Left colon (tissue), 2 donors: ENCODE measurements around the gene ANKS1B. TPM values are rescaled to one million over a fixed set of nuclear protein-coding genes. Genes with fewer than 3 reads are reported as not detected.
A peak's percentile ranks its signal among the peaks of the same experiment; 100 is the strongest.
"Not testable (repeated sequence)": the region's sequence is repeated elsewhere in the genome, so short reads cannot be mapped to it uniquely, and the experiment has no call there.

ENCODE experiments used
- ATAC-seq: fragments of 200-7000 bp; cut with Tn5 transposase; one replicate; pipeline ENCODE4 v1.9.1; 2020; ENCODE audit warnings: mild to moderate bottlenecking, moderate library complexity
- DNase-seq, 2 donors: peaks; one replicate each; pipeline ENCODE4 v3.0.0-alpha.2; 2020
- intact Hi-C, 2 donors: fragments of 100-400 bp; cut with DNase I in 1 of 2; cut with micrococcal nuclease in 1 of 2; formaldehyde crosslinking; loops; one replicate each; pipeline versions ENCODE4 v1.11.2 to v1.14.0; 2022; cut with DNase I, micrococcal nuclease
- long read RNA-seq: library from polyadenylated mRNA; unstranded; transcript quantifications from one replicate; pipeline ENCODE4 v2.0.0, GENCODE V29; 2021
- total RNA-seq, 2 donors: library from RNA; stranded (reverse); fragmentation: NEBNext Ultra II Directional; extraction: Animal tissue kit (Norgen Biotek cat#: 25700); gene quantifications; one replicate each; pipeline ENCODE4 v1.2.1, GENCODE V29; 2021
- donor health status: DM: no; HTN: no; CAD: no.
- donor health status: DM: yes; HTN: yes; CAD: no.

ANKS1B gene
- 1 to 10 TPM; 1.1 to 4.1 TPM for total RNA-seq
- long read RNA-seq, partial matches to known transcripts, result 0 of 1 reads
- long read RNA-seq, other reads (novel, unspliced or antisense), result 1 of 1 reads

DNA sequence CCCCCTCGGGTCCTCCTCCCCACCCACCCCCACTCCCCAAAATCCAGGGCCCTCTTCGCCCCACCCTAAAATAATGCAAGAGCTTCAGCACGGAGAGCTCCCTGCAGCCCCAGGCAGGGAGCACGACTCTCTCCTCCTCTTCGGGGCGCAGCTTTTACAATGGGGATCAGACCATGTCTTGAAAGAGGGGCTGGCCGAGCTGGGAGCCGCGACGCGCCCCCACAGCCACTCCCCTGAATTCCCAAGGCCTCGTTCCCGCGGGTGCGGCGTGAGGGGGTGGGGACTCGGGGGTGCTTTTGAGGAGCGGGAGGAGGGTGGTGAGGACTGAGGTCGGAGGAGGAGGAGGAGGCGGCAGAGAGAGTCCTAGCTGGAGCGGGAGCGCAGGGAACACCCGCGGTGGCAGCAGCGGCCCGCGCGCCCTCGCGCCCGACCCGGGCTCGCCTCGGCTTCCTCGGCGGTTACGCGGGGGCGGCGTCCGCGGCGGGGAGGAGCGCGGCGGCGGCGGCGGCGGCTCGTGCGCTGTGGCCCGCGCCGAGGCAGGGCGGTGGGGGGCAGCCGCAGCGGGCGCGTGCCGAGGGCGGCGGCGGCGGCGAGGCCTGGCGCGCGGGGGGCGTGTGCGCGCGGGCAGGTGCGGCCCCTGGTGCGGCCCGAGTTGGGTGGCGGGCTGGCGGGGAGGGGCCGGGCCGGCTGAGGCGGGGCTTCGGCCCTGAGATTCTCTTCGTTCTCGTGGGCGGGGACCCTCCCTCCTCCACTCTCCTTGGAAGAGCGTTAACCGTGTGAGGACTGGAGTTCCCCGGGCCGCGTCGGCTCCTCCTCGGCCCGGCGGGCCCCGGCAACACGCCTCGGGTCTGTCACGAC, at the start of gene ANKS1B:
ANKS1B (minus strand) TSS at position 666 of the 858 bp plus-strand sequence. CDS start 699 bp downstream, outside the sequence.
- intact Hi-C loops, result no loop called here
- ATAC-seq (peak; percentile 77), DNase-seq (peak; percentile 31 to 34)

DNA sequence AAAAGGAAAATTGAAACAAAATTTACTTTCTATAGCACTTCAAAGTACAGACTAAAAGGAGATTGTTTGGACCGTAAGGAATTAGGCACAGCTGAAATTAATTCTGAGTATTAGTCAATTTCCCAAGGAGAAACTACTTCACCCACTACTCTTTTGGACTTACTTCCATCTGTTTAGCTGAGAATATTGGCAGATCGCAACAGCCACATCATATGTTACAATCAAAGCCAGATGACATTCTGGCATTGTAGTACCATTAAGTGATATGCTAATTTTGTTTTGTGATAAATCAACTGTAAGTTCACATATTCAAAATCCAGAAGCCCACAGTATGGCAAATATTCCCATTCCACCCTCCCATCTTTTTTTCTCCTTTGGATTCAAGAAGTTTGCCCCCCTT, 47.1 kb upstream of the ANKS1B start:
- DNase-seq (no peak), ATAC-seq (no peak)
- intact Hi-C loops, result no loop called here

DNA sequence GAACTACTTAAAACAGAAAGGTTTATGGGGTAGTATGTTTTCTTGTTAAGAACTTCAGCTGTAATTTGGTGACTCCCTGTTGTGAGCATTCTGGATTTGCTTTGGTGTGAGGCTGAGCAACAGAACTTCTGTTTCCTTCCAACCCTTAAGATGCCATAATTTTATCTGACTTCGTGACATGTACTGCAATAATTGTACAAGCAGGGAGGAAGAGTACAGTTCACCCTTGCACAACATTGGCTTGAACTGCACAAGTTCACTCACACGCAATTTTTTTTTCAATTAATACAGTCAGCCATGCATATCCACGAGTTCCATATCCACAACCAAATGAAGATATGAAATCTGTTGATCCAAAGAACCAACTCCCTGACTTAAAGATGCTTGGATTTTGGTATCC, 42.9 kb upstream of the ANKS1B start:
- intact Hi-C loops, result no loop called here
- ATAC-seq (no peak), DNase-seq (no peak)

DNA sequence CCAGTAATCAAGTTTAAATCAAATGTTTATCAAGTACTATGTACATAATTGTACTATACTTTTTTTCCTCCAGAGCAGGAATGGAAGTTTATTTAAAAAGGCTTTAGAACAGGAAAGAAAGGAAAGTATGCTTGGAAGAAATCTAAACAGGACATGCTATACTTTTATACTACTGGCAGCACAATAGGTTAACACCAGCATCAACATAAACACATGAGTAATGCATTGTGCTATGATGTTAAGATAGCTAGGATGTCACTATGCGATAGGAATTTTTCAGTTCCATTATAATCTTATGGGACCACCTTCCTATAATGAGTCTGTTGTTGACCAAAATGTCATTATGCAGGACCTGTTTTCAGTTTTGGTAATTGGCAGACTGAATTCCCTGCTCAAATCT, 41.5 kb upstream of the ANKS1B start:
- intact Hi-C loops, result no loop called here
- DNase-seq (no peak), ATAC-seq (no peak)

DNA sequence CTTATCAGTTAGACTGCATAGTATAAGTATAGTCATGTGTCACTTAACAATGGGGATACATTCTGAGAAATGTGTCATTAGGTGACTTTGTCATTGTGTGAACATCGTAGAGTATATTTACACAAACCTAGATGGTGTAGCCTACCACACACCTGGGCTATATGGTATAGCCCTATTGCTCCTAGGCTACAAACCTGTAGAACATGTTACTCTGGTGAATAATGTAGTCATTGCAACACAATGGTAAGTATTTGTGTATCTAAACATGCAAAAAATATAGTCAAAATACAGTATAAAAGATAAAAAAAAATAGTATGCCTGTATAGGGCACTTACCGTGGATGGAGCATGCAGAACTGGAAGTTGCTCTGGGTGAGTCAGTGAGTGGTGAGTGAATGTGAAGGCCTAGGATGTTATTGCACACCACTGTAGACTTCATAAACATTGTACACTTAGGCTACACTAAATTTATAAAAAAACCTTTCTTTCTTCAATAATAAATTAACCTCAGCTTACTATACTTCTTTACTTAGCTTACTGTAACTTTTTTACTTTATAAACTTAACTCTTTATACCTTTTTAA, 40.3 kb upstream of the ANKS1B start:
- DNase-seq, result no peak
- no peak for ATAC-seq
- intact Hi-C loops, result no loop called here

DNA sequence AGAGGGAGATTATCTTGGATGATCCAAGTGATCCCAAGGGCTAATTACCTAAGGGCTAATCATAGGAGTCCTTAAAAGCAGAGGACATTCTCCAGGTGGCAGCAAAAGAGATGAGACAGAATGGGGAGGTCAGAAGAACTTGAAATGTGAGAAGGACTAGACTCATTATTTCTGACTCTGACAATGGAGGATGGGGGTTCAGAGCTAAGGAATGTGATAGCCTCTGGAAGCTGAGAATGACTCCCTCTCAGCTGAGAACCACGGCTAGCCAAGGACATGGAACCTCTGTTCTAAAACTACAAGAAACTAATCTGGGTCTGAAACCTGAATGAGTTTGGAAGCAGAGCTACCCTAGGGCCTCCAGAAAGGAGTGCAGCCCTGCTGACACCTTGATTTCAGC, 35.6 kb upstream of the ANKS1B start:
- DNase-seq (no peak), ATAC-seq (no peak)
- intact Hi-C loops, result no loop called here

DNA sequence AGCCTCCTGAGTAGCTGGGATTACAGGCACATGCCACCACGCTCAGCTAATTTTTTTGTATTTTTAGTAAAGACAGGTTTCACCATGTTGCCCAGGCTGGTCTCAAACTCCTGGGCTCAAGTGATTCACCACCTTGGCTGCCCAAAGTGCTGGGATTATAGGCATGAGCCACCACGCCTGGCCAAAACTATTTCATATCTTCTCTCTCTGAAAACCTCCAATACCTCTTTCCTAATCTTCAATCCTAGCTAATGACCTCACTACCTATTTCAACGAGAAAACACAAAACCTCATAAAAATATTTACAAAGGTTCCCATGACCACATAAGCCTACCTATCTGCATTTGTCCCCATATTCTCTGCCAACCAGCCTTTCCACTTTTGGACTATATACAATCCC, 32.3 kb upstream of the ANKS1B start:
- DNase-seq, result no peak
- intact Hi-C loops, result no loop called here
- ATAC-seq, result no peak

DNA sequence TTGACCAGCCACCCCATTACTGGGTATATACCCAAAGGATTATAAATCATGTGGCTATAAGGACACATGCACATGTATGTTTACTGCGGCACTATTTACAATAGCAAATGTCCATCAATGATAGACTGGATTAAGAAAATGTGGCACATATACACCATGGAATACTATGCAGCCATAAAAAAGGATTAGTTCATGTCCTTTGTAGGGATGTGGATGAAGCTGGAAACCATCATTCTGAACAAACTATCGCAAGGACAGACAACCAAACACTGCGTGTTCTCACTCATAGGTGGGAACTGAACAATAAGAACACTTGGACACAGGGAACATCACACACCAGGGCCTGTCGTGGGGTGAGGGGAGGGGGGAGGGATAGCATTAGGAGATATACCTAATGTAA, 31.6 kb upstream of the ANKS1B start:
- ATAC-seq, DNase-seq, intact Hi-C loops: not testable (repeated sequence)

DNA sequence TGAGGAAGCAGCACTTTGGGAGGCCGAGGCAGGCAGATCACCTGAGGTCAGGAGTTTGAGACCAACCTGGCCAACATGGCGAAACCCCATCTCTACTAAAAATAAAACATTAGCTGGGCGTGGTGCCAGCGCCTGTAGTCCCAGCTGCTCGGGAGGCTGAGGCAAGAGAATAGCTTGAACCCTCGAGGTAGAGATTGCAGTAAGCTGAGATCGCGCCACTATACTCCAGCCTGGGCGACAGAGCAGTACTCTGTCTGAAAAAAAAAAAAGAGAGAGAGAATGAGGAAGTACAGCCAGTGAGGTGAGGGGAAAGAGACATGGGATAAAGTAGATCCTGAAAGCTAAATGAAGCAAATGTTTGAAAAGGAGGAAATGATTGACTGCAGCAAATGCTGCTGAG, 21.1 kb upstream of the ANKS1B start:
- intact Hi-C loops, DNase-seq, ATAC-seq: not testable (repeated sequence)

DNA sequence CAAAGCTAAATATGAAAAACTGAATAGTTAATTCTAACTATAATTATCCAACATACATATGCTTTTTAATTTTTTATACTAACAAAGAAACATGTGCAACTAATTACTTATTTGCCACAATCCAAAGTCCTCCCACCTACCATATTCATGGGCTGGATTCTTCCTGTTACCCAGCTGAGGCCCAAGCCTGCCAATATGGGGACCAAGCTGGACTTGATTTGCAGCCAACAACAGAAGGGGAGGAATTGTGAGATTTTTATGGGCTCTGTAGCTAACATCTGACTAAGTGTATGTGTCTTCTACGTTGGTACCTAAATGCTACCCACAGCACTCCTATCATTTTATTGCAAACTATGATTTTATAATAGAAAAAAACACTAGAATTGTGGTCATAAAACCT, 13.1 kb upstream of the ANKS1B start:
- intact Hi-C loops, result no loop called here
- DNase-seq, result no peak
- no peak for ATAC-seq

DNA sequence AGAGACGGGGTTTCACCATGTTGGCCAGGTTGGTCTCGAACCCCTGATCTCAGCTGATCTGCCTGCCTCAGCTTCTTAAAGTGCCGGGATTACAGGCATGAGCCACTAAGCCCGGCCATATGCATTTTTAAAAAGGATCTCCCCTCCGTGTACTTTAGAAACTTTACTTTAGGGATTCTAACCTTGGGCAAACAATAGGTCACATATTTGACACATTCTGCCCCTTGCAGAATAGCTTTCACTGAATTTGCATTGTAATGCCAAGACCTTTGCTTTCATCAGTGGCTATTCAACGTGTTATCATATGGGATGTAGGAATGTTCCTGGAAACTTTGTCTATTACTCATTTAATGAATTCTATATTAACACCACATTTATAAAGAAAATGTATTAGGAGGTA, 11.4 kb upstream of the ANKS1B start:
- ATAC-seq (no peak), DNase-seq (no peak)
- intact Hi-C loops, result no loop called here

DNA sequence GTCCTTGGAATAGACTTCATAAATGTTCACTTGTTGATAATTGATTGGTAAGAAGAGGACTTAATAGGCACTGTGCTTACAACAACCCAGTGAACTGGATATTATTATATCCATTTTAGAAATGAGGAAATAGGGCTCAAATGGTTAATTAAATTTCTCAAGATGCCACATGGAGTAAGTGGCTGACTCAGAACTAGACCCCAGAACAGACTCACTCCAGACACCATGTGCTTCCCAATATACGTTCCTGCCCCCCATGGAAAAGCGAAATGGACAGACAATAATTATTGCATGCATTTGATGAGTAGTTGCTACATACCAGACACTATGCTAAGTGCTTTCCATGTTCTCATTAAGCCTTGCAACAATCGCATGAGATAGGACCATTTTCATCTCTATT, 895 bp upstream of the ANKS1B start:
- intact Hi-C loops, result no loop called here
- DNase-seq (no peak), ATAC-seq (no peak)

DNA sequence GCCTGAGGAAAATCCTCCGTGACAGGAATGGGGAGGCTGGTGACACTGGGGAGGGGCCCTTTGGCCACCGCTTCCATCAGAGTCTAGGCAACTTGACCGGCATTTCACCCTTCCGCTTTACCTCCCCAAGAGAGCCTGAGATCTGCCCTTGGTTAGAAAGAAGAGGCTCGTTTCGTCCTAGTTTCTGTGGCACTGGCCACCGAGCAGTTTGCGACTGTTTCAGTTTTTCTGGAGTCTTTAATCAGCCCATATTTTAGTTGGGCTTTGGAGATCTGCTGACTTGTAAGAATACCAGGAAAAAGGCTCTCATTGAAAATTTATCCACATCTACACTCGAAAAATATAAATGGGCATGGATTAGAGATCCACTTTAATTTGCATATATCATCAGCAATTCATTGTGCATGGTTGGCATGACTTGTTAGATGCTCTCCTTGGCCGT, 414 bp upstream of the ANKS1B start:
- intact Hi-C loops, result no loop called here
- DNase-seq (no peak), ATAC-seq (no peak)

DNA sequence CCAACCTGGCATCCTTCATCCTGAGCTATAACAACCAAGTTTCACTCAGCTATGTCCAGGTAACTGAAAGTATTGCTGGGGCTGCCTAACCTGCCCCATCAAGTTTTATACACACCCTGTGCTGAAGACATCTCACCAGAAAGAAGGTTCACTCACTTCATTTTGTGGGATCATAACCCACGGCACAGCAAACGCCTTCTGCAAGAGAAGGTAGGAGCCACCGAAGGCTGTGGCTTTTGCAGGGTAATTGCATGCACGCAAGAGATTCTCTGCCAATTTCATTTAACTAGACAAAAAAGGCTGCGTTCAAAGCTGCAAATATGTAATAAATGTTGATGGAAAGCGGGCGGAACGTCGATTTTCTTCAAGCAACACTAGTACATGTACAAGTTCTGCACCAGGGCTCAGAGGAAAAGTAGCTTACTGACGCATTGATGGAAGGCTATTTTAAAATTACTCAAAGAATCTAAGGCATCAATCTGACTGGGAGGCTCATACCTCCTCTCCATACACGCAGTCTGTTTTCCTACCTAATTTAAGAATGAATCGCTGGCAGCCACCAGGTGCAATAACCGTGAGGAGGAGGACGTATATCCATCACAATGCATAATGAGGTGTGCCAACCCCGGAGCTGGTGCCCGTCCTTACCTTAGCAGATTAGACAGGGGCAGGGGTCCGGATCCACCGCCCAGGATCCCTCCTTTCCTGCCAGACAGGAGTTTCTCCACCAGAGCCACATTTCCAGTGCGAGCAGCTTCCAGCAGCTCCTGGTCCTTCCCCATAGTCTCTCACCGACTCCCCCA, 1.1 kb downstream of the ANKS1B start:
- no peak for ATAC-seq
- DNase-seq, result no peak
- intact Hi-C loops, result no loop called here

DNA sequence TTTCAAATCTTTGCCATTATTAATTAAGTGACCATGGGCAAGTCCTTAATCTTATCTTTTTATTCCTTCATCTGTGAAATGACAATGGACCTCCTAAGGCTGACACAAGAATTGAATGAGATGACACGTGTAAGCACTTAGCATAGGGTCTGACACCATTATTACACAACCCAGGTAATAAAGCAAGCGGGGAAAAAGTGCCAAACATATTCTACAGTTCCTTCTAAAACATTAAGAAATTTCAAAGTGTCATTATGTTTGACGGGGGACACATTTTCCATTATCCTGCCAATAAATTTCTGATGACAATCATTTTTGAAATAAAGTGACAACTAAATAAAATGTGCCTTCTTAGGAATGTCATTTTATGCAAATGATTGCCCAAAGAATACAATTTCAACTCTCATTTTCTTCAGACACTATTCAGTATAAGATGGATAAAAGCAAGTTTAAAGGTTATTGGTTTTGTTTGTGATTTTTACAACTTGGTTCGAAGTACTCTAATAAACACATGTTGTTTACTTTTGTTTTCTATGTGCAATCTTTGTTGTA, 3.0 kb downstream of the ANKS1B start:
- ATAC-seq (no peak), DNase-seq (no peak)
- intact Hi-C loops, result no loop called here

DNA sequence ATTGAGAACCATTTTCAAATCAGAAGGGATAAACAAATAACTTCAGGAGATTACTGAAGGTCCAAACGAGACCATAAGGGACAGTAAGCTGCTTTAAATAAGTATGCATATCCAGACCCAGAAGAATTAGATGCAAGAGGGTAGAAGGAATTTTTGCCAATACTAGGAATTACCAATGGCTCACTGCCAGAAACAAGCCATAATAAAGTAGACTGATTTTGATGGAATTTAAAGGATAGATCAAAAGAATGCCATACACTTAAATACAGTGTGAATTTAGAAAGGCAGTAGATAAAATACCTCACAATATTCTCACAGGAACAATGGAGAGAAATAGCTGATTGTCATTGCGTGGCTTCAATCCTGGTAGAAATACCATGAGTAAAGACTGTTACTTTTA, 5.3 kb downstream of the ANKS1B start:
- intact Hi-C loops, result no loop called here
- DNase-seq (no peak), ATAC-seq (no peak)

DNA sequence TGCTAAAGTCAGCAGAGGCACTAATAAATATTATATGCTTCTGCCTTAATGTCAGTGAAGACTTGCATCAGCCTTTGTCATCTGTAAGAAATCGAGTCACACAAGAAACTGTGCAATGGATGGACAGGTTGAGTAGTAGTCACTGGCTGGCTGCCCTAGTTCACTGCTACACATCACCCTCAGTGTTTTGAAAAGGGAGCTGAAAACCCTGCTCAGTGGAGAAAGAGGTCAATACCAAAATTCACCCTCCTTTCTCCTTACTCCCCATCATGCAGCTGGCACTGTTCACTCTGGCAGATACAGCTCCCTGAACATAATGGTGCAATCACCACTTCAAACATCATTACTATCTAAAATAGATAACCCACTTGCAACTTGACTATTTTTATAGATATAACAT, 6.6 kb downstream of the ANKS1B start:
- DNase-seq (no peak), ATAC-seq (no peak)
- intact Hi-C loops, result no loop called here

DNA sequence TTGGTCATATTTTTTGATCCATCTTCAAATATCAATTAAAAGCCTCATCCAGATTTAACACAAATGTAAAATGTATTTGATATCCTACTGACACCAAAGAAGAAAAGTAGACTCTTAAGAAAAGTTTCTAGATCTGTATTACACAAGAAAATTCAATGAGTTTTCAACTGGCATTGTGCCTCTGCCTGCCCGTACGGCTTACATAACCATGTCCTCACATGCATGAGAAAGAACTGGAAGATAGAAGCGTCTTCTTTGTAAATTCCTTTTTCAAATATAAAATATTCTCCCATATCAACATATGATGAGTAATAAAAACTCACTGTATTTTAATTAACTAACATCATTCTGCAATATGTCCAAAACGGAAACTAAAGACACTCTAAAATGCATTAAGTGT, 7.2 kb downstream of the ANKS1B start:
- intact Hi-C loops, result no loop called here
- ATAC-seq (no peak), DNase-seq (no peak)

DNA sequence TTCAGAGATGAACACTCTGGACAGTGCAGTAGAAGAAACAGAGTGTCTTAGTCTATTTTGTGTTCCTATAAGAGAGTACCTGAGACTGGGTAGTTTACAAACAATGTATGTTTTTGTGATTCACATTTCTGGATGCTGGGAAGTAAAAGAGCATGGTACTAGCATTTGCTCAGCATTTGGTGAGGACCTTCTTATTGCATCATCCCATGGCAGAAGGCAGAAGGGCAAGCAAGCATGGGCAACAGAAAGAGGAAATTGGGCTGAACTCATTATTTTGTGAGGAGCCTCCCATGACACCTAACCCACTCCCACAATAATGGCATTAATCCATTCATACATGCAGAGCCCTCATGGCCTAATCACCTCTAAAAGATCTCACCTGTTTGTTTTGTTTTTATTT, 8.0 kb downstream of the ANKS1B start:
- intact Hi-C loops, result no loop called here
- ATAC-seq (no peak), DNase-seq (no peak)
